ENCODE measurements around the gene CACNG6. TPM values are rescaled to one million over a fixed set of nuclear protein-coding genes. Genes with fewer than 3 reads are reported as not detected.

The CACNG6 gene
- total and polyA plus RNA-seq, 10 of the 15 experiments (the other 5 are each of a cell fraction or from before 2014, with no cell fraction given): 0.07 TPM; not detected in 9

DNA sequence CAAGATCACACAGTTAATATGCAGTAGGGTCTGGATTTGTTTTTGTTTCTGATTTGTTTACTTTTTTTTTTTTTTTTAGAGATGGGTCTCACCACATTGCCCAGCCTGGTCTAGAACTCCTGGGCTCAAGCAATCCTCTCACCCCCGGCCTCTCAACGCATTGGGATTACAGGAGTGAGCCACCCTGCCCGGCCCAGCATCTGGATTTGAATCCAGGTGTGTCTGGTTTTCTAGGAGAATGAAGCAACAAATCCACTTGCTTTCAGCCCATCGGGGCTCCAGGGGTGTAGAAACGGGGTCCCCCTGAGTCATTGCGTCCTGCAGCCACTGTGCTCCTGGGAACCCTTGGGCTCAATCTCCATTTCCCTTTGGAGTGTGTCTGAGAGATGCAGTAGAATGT lies 22.1 kb upstream of the CACNG6 start (continued):
- no peak for TF ChIP-seq RELA (IDR thresholded peaks at IDR 0.05; ENCODE audit: borderline replicate concordance, partially characterized antibody)
- no peak for TF ChIP-seq MLLT1 (IDR thresholded peaks at IDR 0.05)

DNA sequence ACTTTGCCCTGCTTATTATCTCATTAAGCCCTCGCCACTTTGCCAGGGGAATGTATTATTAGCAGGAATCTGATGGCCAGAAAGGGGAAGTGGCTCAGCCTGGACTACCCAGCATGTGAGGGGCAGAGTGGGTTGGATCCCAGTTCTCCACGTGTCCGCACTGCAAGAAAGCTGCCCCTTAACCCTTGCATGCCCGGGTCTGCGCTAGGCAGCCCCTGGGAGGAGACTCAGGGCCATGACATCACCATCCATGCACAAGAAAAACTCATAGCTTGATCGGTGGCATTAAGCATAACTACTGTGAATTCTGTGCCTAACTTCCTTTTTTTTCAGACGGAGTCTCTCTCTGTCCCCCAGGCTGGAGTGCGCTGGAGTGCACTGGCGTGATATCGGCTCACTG lies 19.8 kb upstream of the CACNG6 start:
- TF ChIP-seq USF2 (IDR thresholded peaks at IDR 0.05; ENCODE audit: borderline replicate concordance, low read depth, low read length) (no peak), SPI1 (IDR thresholded peaks at IDR 0.05; ENCODE audit: borderline replicate concordance, insufficient read depth, low read depth, low read length) (0 out of 2 replicates have a peak, but pooled peaks have one; percentile 8)
- H3K4me3 ChIP-seq: no peak overlapping the region
- WGBS (ENCODE audit: insufficient coverage, insufficient replicate concordance, low lambda C conversion rate, missing lambda C conversion rate): 17% methylated on average over 10 of the region's 10 CpGs

More for the DNA sequence above, 19.8 kb upstream of the CACNG6 start:
- Histone ChIP-seq H3K36me3 (ENCODE audit: control insufficient read depth in 2 of 2, insufficient read depth in 2 of 2, low read length in 1 of 2) (no peaks in the 10 kb centered on the region), H3K4me1 (ENCODE audit: control insufficient read depth, insufficient read depth, low read length) (no peaks in the 10 kb centered on the region), H3K4me2 (ENCODE audit: control insufficient read depth, insufficient read depth) (no peak overlapping the region), H3K9ac (ENCODE audit: control insufficient read depth, insufficient read depth, low read length) (no peak overlapping the region), H2AFZ (ENCODE audit: control insufficient read depth, low read depth, low read length) (no peak overlapping the region), H3K27ac (ENCODE audit: control insufficient read depth, insufficient read depth) (no peak overlapping the region), H3K9me3 (replicated peaks; ENCODE audit: control insufficient read depth, insufficient read depth, low read length) (no peaks in the 10 kb centered on the region; the same call in 2 of the 3 replicates), H3K79me2 (ENCODE audit: control insufficient read depth, insufficient read depth, low read length) (no peaks in the 10 kb centered on the region), H4K20me1 (ENCODE audit: control insufficient read depth, insufficient read depth) (no peaks in the 10 kb centered on the region), H3K27me3 (replicated peaks in 1 of 2; ENCODE audit: control insufficient read depth in 2 of 2, insufficient read depth in 2 of 2, low read length in 1 of 2) (no peaks in the 10 kb centered on the region)
- intact Hi-C loops (cut with micrococcal nuclease; ENCODE audit: unreplicated experiment): no loop called here
- ChIA-PET SMC1A (ENCODE audit: uncharacterized antibody, unreplicated experiment) (no interaction called here), POLR2A (no interaction called here), CTCF (no interaction called here), RAD21 (ENCODE audit: unreplicated experiment) (no interaction called here)
- no TSS peak for BruUV-seq (replicated peaks)
- in situ Hi-C loops (cut with MboI): no loop called here
- DNase-seq (ENCODE audit: low read depth, low spot score) (no peak), FAIRE-seq (no peak), ATAC-seq (no peak)
